Measurements from ENCODE around the gene HNRNPA1. TPM values are rescaled to one million over a fixed set of nuclear protein-coding genes. Genes with fewer than 3 reads are reported as not detected.

Gene HNRNPA1
- total and polyA plus RNA-seq, 9 of the 15 experiments (the other 6 are each of a cell fraction or from before 2014, with no cell fraction given): 1,166 to 2,703 (median 1,815) TPM

GRCh38 chr12:54287261-54288157, 7.0 kb downstream of the HNRNPA1 start (continued):
- no peak for TF ChIP-seq MYC (IDR thresholded peaks at IDR 0.05; ENCODE audit: low read depth, low read length)
- TF ChIP-seq MYC (CRISPR knock-in tag; IDR thresholded peaks at IDR 0.05; ENCODE audit: borderline replicate concordance, low read depth): peak; percentile 57; the same call in 1 of the 2 replicates
- TF ChIP-seq ZFP30 (CRISPR knock-in tag; IDR thresholded peaks at IDR 0.05; ENCODE audit: borderline replicate concordance): no peak
- no peak for TF ChIP-seq ZNF184 (CRISPR knock-in tag; IDR thresholded peaks at IDR 0.05)
- TF ChIP-seq TCF7L2 (IDR thresholded peaks at IDR 0.05; ENCODE audit: low read depth, low read length): no peak
- no peak for TF ChIP-seq PTTG1 (tag; IDR thresholded peaks at IDR 0.05; ENCODE audit: low read depth)
- no peak for TF ChIP-seq ZNF609 (CRISPR knock-in tag; IDR thresholded peaks at IDR 0.05; ENCODE audit: borderline replicate concordance)
- no peak for TF ChIP-seq SMARCA4 (IDR thresholded peaks at IDR 0.05)
- no peak for TF ChIP-seq ZNF217 (CRISPR knock-in tag; IDR thresholded peaks at IDR 0.05)
- TF ChIP-seq POLR2H (tag; IDR thresholded peaks at IDR 0.05; ENCODE audit: low read depth): no peak; the same call in 1 of the 2 replicates
- 0 out of 2 replicates have a peak, but pooled peaks have one; percentile 25 for TF ChIP-seq NFXL1 (CRISPR knock-in tag; IDR thresholded peaks at IDR 0.05)
- TF ChIP-seq KHSRP (IDR thresholded peaks at IDR 0.05): 0 out of 2 replicates have a peak, but pooled peaks have one; percentile 58
- no peak for TF ChIP-seq NUFIP1 (IDR thresholded peaks at IDR 0.05; ENCODE audit: partially characterized antibody)
- no peak for TF ChIP-seq ELK3 (CRISPR knock-in tag; IDR thresholded peaks at IDR 0.05)
- no peak for TF ChIP-seq GATAD2B (IDR thresholded peaks at IDR 0.05; ENCODE audit: borderline replicate concordance)
- no peak for TF ChIP-seq ZNF696 (CRISPR knock-in tag; conservative IDR thresholded peaks at IDR 0.05)
- no peak for TF ChIP-seq CHAMP1 (IDR thresholded peaks at IDR 0.05)
- TF ChIP-seq PHF8 (IDR thresholded peaks at IDR 0.05; ENCODE audit: borderline replicate concordance, low read length): no peak
- no peak for TF ChIP-seq HDAC8 (tag; IDR thresholded peaks at IDR 0.05)
- no peak for TF ChIP-seq ZNF75A (CRISPR knock-in tag; IDR thresholded peaks at IDR 0.05)

All from K562 (cell line).